SU-DHL-6 (cell line): ENCODE measurements around the gene CNOT8.

Source experiments
- EZH2phosphoT487 ChIP-seq: fragments of 200-600 bp; sonication (generic), shearing (Covaris generic); conservative IDR thresholded peaks from 2 replicates; pipeline ENCODE4 v1.6.1; 2018; ENCODE audit warnings: mild to moderate bottlenecking, antibody characterized with exemption, low read length, moderate library complexity, mixed read lengths
- TF ChIP-seq, protein P1 (sequence below): fragments of 200-600 bp; sonication (generic); IDR thresholded peaks from one replicate; pipeline ENCODE4 v1.5.1; 2017; ENCODE audit warnings: antibody characterized with exemption, mild to moderate bottlenecking, low read length, moderate library complexity; ENCODE audit not compliant: insufficient read depth, poor library complexity, severe bottlenecking

DNA sequence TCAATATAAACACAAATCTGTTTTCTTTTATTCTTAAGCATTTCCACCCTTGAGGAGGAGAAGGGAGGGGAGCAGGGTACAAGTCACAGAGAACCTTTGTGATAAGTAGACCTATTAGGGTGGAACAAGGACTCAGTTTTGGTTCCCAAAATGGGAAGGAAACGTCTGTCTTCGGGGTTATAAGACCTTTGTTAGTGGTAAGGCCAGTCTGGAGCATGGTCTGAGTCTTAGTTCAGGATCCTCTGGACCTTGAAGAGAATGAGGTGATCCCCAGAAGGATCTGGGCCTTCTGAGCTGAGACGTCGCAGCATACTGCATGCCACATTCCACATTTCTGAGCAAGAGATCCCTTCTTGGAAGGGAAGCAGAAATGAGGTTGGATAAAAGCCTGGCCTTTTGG, 45.3 kb upstream of the CNOT8 start:
- TF ChIP-seq, protein P1, sequence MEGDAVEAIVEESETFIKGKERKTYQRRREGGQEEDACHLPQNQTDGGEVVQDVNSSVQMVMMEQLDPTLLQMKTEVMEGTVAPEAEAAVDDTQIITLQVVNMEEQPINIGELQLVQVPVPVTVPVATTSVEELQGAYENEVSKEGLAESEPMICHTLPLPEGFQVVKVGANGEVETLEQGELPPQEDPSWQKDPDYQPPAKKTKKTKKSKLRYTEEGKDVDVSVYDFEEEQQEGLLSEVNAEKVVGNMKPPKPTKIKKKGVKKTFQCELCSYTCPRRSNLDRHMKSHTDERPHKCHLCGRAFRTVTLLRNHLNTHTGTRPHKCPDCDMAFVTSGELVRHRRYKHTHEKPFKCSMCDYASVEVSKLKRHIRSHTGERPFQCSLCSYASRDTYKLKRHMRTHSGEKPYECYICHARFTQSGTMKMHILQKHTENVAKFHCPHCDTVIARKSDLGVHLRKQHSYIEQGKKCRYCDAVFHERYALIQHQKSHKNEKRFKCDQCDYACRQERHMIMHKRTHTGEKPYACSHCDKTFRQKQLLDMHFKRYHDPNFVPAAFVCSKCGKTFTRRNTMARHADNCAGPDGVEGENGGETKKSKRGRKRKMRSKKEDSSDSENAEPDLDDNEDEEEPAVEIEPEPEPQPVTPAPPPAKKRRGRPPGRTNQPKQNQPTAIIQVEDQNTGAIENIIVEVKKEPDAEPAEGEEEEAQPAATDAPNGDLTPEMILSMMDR = no peak
- TF ChIP-seq EZH2phosphoT487 = no peak
